RWPE2 (cell line): ENCODE measurements around the gene CAMK2G.

Experiments
- ATAC-seq: fragments of 200-7000 bp; cut with Tn5 transposase; 3 replicates; pipeline ENCODE4 v1.9.1; 2021; ENCODE audit warnings: low read depth
- DNase-seq: peaks from one replicate; pipeline ENCODE4 v3.0.0-alpha.2; 2020; ENCODE audit warnings: low spot score
- H3K27ac ChIP-seq: fragments of 450-650 bp; 2 replicates; pipeline ENCODE4 v1.5.1; 2017; ENCODE audit warnings: mild to moderate bottlenecking; ENCODE audit not compliant: poor library complexity, severe bottlenecking
- H3K27me3 ChIP-seq: fragments of 250-450 bp; sonication (Bioruptor Pico); 2 replicates; pipeline ENCODE4 v1.5.1; 2021; ENCODE audit warnings: mild to moderate bottlenecking, moderate library complexity; ENCODE audit not compliant: insufficient read depth, poor library complexity, severe bottlenecking
- H3K36me3 ChIP-seq: fragments of 250-450 bp; sonication (Bioruptor Pico); 2 replicates; pipeline ENCODE4 v1.5.1; 2020; ENCODE audit warnings: low read depth, mild to moderate bottlenecking, moderate library complexity
- H3K4me1 ChIP-seq: fragments of 250-450 bp; sonication (Bioruptor Pico); 2 replicates; pipeline ENCODE4 v1.5.1; 2021; ENCODE audit warnings: mild to moderate bottlenecking, moderate library complexity; ENCODE audit not compliant: insufficient read depth, poor library complexity, severe bottlenecking
- H3K4me3 ChIP-seq: fragments of 250-450 bp; sonication (Bioruptor Pico); 2 replicates; pipeline ENCODE4 v1.5.1; 2021; ENCODE audit warnings: mild to moderate bottlenecking, moderate library complexity; ENCODE audit not compliant: severe bottlenecking
- H3K9me3 ChIP-seq: fragments of 250-450 bp; sonication (Bioruptor Pico); 2 replicates; pipeline ENCODE4 v1.5.1; 2021; ENCODE audit warnings: mild to moderate bottlenecking, moderate library complexity; ENCODE audit not compliant: severe bottlenecking
- TF ChIP-seq, protein P1 (sequence below): fragments of 450-650 bp; IDR thresholded peaks from one replicate; pipeline ENCODE4 v1.5.1; 2017; ENCODE audit warnings: mild to moderate bottlenecking, moderate library complexity; ENCODE audit not compliant: poor library complexity, severe bottlenecking

The CAMK2G gene

DNA sequence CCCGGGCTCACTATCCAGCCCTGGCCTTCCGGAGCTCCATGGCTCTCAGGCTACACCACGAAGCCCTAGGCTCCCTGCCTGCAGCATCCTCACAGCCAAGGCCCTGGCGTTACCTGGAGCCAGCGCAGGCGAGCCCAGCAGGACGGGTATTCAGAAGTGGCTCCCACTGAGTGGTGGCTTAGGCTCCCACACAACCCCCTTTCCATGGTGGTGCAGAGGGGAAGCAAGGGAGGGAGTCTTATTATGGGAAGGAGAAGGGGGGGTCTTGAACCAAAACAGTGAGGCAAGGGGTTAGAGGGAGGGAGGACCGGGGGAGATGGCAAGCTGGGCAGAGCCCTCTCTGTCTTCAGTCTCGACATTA is 33.3 kb downstream of the CAMK2G start:
- Histone ChIP-seq H3K36me3 (peaks cover 11% of the 10 kb centered on the region; the same call in 1 of the 2 replicates), H3K4me1 (no peaks in the 10 kb centered on the region), H3K27me3 (no peaks in the 10 kb centered on the region), H3K4me3 (no peak overlapping the region), H3K27ac (no peak overlapping the region), H3K9me3 (no peaks in the 10 kb centered on the region)
- TF ChIP-seq, protein P1, sequence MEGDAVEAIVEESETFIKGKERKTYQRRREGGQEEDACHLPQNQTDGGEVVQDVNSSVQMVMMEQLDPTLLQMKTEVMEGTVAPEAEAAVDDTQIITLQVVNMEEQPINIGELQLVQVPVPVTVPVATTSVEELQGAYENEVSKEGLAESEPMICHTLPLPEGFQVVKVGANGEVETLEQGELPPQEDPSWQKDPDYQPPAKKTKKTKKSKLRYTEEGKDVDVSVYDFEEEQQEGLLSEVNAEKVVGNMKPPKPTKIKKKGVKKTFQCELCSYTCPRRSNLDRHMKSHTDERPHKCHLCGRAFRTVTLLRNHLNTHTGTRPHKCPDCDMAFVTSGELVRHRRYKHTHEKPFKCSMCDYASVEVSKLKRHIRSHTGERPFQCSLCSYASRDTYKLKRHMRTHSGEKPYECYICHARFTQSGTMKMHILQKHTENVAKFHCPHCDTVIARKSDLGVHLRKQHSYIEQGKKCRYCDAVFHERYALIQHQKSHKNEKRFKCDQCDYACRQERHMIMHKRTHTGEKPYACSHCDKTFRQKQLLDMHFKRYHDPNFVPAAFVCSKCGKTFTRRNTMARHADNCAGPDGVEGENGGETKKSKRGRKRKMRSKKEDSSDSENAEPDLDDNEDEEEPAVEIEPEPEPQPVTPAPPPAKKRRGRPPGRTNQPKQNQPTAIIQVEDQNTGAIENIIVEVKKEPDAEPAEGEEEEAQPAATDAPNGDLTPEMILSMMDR: no peak
- DNase-seq (no peak), ATAC-seq (no peak)

DNA sequence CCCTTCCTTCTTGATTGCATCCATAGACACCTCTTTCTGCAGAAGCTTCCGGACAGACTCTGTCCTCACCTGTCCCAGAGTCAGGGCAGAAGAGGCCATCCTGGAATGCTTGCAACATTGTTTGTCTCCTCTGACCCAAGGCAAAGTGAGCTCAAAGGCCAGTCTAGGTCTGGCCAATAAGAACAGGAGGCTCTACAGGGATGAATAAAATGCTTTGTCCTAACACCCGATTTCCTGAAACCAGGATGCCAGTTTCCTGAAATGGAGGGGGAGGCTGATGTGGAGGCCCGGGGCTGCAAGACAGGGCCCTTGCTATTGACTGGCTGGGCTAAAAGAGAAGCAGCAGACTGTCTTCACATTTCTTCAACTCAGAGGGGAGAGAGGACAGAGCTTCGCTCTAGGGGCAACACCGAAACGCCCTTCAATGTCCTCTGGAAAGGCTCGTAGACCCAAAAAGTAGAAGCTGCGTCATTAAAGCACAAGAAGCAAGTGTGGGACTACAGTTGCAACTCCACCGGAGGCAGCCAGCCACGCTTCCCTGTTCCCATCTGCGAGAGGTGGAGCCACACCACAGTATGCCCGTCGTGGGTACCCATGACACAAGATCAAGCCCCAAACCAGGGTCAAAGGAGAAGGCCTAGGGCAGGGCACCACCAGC is 33.8 kb downstream of the CAMK2G start:
- H3K27ac ChIP-seq: no peak overlapping the region
- H3K27me3 ChIP-seq: no peaks in the 10 kb centered on the region
- no peak for ATAC-seq
- DNase-seq: no peak
- no peak overlapping the region for H3K4me3 ChIP-seq
- H3K9me3 ChIP-seq: no peaks in the 10 kb centered on the region
- no peaks in the 10 kb centered on the region for H3K4me1 ChIP-seq
- peaks cover 11% of the 10 kb centered on the region; the same call in 1 of the 2 replicates for H3K36me3 ChIP-seq
- TF ChIP-seq, protein P1: no peak

DNA sequence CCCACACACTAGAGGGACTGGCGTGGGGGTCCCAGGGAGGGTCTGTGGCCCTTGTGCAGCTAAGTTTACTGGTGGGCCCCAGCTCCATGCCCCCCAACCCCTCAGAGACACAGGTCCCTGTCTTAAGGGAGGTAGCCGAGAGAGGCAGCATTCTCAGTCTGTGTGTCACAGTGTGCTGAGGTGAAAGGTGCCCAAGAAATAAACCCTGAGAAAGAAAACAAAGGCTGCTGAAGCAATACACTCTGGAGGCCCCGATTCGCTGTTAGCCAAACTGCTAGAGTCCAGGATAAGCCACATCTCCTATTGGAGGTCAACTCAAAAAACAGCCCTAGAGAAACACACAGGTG is 34.3 kb downstream of the CAMK2G start:
- no peaks in the 10 kb centered on the region for H3K27me3 ChIP-seq
- H3K4me3 ChIP-seq: no peak overlapping the region
- no peak overlapping the region for H3K27ac ChIP-seq
- TF ChIP-seq, protein P1: no peak
- no peaks in the 10 kb centered on the region for H3K9me3 ChIP-seq
- ATAC-seq (peak; percentile 41; the same call in 2 of the 3 replicates), DNase-seq (no peak)
- H3K36me3 ChIP-seq: peaks cover 11% of the 10 kb centered on the region; the same call in 1 of the 2 replicates
- no peaks in the 10 kb centered on the region for H3K4me1 ChIP-seq

DNA sequence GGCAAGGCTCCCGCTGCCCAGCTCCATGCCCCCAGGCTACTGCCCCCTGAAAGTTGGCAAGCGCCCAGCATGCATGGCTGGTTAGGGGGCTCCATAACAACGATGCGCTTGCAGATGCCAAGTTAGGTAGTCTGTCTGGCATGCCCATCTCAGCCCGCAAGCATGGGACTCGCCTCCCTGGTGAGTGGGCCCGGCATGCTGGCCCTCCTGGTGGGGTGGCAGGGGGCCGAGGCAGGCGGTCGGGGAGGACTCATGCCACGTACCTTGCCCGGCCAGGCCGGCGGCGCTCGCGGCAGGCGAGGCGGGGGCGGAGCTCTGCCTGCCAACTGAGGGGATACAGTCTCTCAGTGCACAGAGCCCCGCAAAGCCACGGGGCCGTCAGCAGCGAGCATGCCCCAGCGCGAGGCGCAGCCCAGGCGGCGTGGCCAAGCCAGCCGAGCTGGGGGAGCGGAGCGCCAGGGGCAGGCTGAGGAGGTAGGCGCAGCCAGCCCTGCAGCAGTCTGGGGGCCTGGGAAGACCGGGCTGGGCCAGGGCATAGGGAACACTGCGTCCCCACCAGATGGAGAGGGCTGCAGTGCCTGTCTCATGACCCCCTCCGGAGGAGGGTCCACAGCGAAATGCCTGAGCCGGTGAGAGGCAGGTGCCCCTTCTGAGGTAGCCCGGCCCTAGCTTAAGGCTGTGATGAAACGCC is 34.9 kb downstream of the CAMK2G start:
- H3K4me3 ChIP-seq: no peak overlapping the region
- DNase-seq: no peak
- H3K4me1 ChIP-seq: no peaks in the 10 kb centered on the region
- no peak for ATAC-seq
- peaks cover 11% of the 10 kb centered on the region; the same call in 1 of the 2 replicates for H3K36me3 ChIP-seq
- TF ChIP-seq, protein P1: no peak
- H3K27me3 ChIP-seq: no peaks in the 10 kb centered on the region
- no peak overlapping the region for H3K27ac ChIP-seq
- no peaks in the 10 kb centered on the region for H3K9me3 ChIP-seq

DNA sequence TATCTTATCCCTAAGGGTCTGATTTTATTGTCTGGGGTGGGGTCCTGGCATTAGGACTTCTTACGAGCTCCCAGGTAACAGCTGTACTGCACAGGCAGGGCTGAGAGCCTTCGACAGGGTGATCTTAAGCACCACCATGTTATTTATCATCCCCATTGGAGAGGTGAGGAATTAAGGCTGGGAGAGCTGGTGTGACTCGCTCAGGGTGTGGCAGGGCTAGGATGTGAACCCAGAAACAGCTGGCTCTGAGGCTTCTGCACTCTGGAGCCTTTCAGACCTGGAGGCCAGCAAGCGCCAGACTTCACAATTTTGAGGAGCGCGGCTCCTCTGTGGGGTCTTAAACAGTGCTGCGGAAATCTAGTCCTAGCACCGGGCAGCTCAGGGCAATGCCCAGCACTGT is 35.5 kb downstream of the CAMK2G start:
- DNase-seq (no peak), ATAC-seq (peak; percentile 73)
- TF ChIP-seq, protein P1: no peak
- H3K9me3 ChIP-seq: no peaks in the 10 kb centered on the region
- H3K36me3 ChIP-seq: peaks cover 11% of the 10 kb centered on the region; the same call in 1 of the 2 replicates
- H3K4me3 ChIP-seq: no peak overlapping the region
- no peak overlapping the region for H3K27ac ChIP-seq
- H3K27me3 ChIP-seq: no peaks in the 10 kb centered on the region
- no peaks in the 10 kb centered on the region for H3K4me1 ChIP-seq
